Ectodermal cell (in vitro differentiated cells): ENCODE measurements around the gene FMC1.
A peak's percentile ranks its signal among the peaks of the same experiment; 100 is the strongest.
"Not testable (repeated sequence)": the region's sequence is repeated elsewhere in the genome, so short reads cannot be mapped to it uniquely, and the experiment has no call there.

Experiments used
- H3K27ac ChIP-seq: 2 replicates; pipeline ENCODE4 v1.7.0; 2013; ENCODE audit warnings: mild to moderate bottlenecking, low read depth, low read length; ENCODE audit not compliant: insufficient read depth, poor library complexity, severe bottlenecking
- H3K27me3 ChIP-seq: 2 replicates; pipeline ENCODE4 v1.7.0; 2013; ENCODE audit warnings: mild to moderate bottlenecking, low read length; ENCODE audit not compliant: insufficient read depth, control insufficient read depth, poor library complexity, severe bottlenecking
- H3K36me3 ChIP-seq: one replicate; pipeline ENCODE4 v1.7.0; 2013; ENCODE audit warnings: low read length; ENCODE audit not compliant: control insufficient read depth, insufficient read depth
- H3K4me1 ChIP-seq: one replicate; pipeline ENCODE4 v1.7.0; 2013; ENCODE audit warnings: low read length; ENCODE audit not compliant: control insufficient read depth, insufficient read depth
- H3K4me3 ChIP-seq: 2 replicates; pipeline ENCODE4 v1.7.0; 2013; ENCODE audit warnings: low read depth, low read length, control low read depth; ENCODE audit not compliant: insufficient read depth
- H3K9me3 ChIP-seq: 2 replicates; pipeline ENCODE4 v1.7.0; 2013; ENCODE audit warnings: mild to moderate bottlenecking, low read length, moderate library complexity; ENCODE audit not compliant: control insufficient read depth
- WGBS, 2 experiments: methylation state at CpG; one replicate each; pipeline ENCODE4 v1.1.7; 2013; ENCODE audit warnings: missing lambda C conversion rate in 2 of 2; 5-methylcytosine and 5-hydroxymethylcytosine counted together

The FMC1 gene

DNA sequence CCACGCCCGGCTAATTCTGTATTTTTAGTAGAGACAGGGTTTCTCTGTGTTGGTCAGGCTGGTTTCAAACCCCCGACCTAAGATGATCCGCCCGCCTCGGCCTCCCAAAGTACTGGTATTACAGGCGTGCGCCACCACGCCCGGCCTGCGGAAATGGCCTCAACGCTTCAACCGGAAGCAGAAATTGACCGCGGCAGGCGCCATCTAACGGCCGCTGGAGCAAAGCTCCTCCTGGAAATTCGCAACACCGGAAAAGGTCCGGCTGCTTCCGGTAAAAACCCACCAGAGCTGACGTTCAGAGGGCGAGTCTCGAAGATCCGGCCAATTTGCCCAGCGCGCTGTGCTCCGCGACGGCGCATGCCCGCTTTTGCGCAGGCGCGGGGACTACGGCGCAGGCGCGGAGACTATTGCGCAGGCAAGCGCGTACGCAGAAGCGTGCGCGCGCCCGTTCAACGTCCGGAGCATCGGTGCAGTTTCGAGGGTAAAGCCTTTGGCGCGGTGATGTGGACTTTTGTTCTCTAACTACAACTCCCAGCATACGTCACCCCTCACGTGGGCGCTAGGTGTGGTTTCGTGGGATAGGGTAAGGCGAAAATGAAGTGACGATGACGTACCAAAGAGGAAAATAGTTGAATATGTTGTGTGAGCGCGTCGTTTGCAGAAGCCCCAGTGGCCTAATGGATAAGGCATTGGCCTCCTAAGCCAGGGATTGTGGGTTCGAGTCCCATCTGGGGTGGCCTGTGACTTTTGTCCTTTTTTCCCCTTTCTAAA lies 915 bp upstream of the FMC1 start:
- Histone ChIP-seq H3K4me1 (peaks cover 5% of the 10 kb centered on the region), H3K4me3 (peak overlapping the region; percentile 99), H3K27me3 (peaks cover 7% of the 10 kb centered on the region), H3K9me3 (peaks cover 3% of the 10 kb centered on the region), H3K36me3 (no peaks in the 10 kb centered on the region), H3K27ac (peak overlapping the region; percentile 100)
- 4% methylated on average over 63 to 66 of the region's 66 CpGs for WGBS, 2 experiments

GRCh38 chr7:139340808-139341057 lies 404 bp upstream of the FMC1 start:
- H3K36me3 ChIP-seq, result no peaks in the 10 kb centered on the region
- H3K27me3 ChIP-seq, result peaks cover 7% of the 10 kb centered on the region
- H3K4me1 ChIP-seq, result peaks cover 5% of the 10 kb centered on the region
- WGBS, 2 experiments, result 0% methylated on average over 8 of the region's 9 CpGs
- peak overlapping the region; percentile 99 for H3K4me3 ChIP-seq
- peak overlapping the region; percentile 100 for H3K27ac ChIP-seq
- peaks cover 3% of the 10 kb centered on the region for H3K9me3 ChIP-seq

DNA sequence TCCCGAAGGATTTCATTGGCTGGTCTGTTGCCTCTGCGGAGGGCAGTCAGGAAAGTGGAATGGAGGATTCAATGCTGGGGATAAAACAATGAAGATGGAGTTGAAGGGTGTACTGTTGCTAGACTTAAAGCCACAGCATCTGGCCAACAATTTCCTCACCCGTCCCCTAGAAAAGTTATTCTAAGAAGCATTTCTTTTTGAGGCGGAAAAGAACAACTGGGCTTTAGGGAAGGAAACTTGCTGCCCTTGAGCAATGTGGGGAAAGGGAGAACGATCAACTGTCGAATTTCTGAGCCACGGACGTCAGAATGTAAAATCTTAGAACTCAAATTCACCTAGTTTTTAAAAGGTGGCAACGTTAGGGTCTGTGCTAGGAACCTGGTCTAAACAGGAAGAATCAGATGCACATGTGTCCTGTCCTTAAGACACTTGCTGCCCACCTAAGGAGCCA lies 664 bp downstream of the FMC1 start:
- H3K27ac ChIP-seq, result peak overlapping the region; percentile 100
- peaks cover 3% of the 10 kb centered on the region for H3K9me3 ChIP-seq
- peak overlapping the region; percentile 99 for H3K4me3 ChIP-seq
- H3K36me3 ChIP-seq, result no peaks in the 10 kb centered on the region
- H3K27me3 ChIP-seq, result peaks cover 7% of the 10 kb centered on the region
- H3K4me1 ChIP-seq, result peaks cover 5% of the 10 kb centered on the region
- WGBS, 2 experiments, result 0 to 5% methylated on average over 9 of the region's 9 CpGs

DNA sequence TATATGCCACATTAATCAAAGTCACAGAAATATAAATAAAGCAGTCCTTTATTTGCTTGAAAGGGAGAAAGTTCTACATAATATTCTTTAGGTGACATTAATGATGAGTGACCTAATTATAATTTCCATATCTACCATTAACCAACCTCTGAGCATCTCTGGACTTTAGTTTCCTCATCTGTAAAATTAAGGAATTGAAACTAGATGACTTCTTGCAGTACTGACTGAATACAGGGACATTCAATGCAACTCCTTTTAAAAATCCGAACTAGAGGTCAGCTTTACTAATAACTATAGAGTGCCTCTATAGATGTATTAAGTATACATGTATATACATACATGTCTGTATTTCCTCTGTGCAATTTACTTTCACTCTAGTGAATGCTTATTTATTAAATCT lies 3.9 kb downstream of the FMC1 start:
- Histone ChIP-seq H3K36me3 (no peaks in the 10 kb centered on the region), H3K4me1 (peaks cover 5% of the 10 kb centered on the region), H3K9me3 (no peaks in the 10 kb centered on the region), H3K27me3 (no peaks in the 10 kb centered on the region), H3K4me3 (no peak overlapping the region), H3K27ac (no peak overlapping the region)
- WGBS, 2 experiments, result 100% methylated on average over 1 of the region's 1 CpG; no CpG with 5 or more reads in 1 of the 2 experiments

DNA sequence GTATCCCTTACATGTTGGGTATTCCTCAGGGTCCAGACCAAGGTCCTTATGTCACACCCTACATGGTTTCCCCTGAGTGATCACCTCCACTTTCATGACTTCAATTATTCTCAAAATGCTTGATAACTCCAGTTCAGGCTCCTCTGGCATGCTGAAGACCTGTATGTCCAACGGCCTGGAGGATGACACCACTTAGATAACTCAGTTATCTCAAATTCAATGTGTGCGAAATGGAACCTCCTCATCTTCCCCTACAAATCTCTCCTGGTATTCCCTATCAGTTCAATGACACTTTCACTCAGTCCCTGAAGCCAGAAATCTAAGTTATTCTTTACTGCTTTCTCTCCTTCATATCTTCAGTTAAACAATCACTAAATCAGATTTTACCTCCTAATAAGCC lies 9.9 kb downstream of the FMC1 start:
- WGBS, 2 experiments, result 94% methylated on average over 2 of the region's 2 CpGs
- H3K36me3 ChIP-seq, result no peaks in the 10 kb centered on the region
- no peaks in the 10 kb centered on the region for H3K4me1 ChIP-seq
- no peak overlapping the region for H3K27ac ChIP-seq
- no peaks in the 10 kb centered on the region for H3K9me3 ChIP-seq
- H3K27me3 ChIP-seq, result no peaks in the 10 kb centered on the region
- no peak overlapping the region for H3K4me3 ChIP-seq

- Histone ChIP-seq H3K27ac (no peak overlapping the region), H3K4me3 (no peak overlapping the region), H3K36me3 (no peaks in the 10 kb centered on the region), H3K9me3 (no peaks in the 10 kb centered on the region), H3K4me1 (no peaks in the 10 kb centered on the region), H3K27me3 (no peaks in the 10 kb centered on the region)
- 89 to 93% methylated on average over 2 of the region's 2 CpGs for WGBS, 2 experiments
These were observed 13.6 kb downstream of the FMC1 start for GRCh38 chr7:139354729-139355128.

DNA sequence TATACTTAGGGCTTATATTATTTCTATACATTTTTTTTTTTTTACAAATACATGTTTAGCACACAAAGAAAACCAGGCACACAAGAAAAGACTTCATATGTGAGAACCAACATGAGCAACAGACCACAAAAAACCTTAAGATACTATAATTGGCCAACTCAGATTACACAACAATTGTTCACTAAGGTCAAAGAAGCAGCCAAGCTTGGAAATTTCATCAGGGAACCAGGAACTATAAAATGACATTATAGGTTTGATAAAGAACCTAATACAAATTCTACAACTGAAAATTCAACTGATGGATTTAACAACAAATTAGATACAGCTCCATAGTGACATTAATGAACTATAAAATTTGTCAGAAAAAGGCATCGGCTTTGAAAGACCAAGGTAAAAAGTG lies 14.2 kb downstream of the FMC1 start:
- Histone ChIP-seq H3K27me3 (no peaks in the 10 kb centered on the region), H3K9me3 (no peaks in the 10 kb centered on the region), H3K36me3 (no peaks in the 10 kb centered on the region), H3K4me3 (no peak overlapping the region), H3K27ac (no peak overlapping the region), H3K4me1 (no peaks in the 10 kb centered on the region)
- WGBS, 2 experiments, result 94 to 95% methylated on average over 1 of the region's 1 CpG

DNA sequence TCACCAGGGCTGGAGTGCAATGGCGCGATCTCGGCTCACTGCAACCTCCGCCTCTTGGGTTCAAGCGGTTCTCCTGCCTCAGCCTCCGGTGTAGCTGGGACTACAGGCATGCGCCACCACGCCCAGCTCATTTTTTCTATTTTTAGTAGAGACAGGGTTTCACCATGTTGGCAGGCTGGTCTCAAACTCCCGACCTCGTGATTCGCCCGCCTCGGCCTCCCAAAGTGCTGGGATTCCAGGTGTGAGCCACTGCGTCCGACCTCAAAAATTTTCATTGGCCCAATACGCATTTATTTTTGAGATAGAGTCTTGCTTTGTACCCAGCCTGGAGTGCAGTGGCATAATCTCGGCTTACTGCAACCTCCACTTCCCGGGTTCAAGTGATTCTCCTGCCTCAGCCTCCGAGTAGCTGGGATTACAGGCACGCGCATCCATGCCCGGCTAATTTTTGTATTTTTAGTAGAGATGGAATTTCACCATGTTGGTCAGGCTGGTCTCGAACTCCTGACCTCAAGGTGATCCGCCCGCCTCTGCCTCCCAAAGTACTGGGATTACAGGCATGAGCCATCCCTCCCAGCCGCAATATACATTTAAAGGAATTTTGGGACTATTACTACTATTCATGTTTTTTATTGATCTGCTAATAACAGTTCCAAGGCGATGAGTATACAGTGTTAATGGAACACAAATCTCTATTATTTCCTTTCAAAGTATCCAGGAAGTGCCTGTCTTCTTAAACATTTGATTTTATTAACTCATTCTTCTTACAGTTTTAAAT lies 16.8 kb downstream of the FMC1 start:
- H3K27me3 ChIP-seq, H3K27ac ChIP-seq, H3K4me1 ChIP-seq, H3K9me3 ChIP-seq, H3K36me3 ChIP-seq: not testable (repeated sequence)
- WGBS, 2 experiments, result 93 to 95% methylated on average over 26 to 27 of the region's 27 CpGs
- peak overlapping the region; percentile 72 for H3K4me3 ChIP-seq

DNA sequence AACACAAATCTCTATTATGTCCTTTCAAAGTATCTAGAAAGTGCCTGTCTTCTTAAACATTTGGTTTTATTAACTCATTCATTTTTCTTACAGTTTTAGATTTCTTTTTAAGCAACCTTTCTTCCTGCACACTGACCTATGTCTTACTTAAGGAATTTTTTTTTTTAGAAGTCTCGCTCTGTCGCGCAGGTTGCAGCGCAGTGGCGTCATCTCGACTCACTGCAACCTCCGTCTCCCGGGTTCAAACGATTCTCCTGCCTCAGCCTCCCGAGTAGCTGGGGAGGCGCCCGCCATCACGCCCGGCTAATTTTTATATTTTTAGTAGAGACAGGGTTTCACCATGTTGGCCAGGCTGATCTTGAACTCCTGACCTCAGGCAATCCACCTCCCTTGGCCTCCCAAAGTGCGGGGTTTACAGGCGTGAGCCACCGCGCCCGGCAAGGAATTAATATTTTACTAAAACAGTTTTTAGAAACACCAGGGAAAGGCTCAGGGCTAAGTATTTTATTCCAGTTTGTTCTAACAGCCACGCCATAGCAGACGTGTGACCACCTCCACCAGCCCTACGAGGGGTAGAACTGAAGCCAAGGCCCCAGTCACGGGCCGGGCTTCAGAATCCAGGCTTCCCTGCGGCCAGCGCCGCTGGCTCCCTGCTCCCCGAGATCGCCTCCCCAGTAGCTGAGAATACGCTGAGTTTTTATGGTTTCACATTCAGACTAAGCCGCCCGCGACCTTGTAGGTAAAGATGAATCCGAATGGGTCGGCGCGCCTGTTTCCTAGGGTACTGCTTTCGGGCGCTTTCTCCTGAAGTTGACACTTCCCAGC lies 17.6 kb downstream of the FMC1 start:
- Histone ChIP-seq H3K9me3 (no peaks in the 10 kb centered on the region), H3K4me3 (peak overlapping the region; percentile 72), H3K27me3 (no peaks in the 10 kb centered on the region), H3K4me1 (peaks cover 5% of the 10 kb centered on the region), H3K36me3 (no peaks in the 10 kb centered on the region), H3K27ac (peak overlapping the region; percentile 94)
- 18 to 19% methylated on average over 39 of the region's 39 CpGs for WGBS, 2 experiments
